ENCODE data around the gene PLCB2. TPM values are rescaled to one million over a fixed set of nuclear protein-coding genes. Genes with fewer than 3 reads are reported as not detected.

PLCB2 gene
- total RNA-seq, 1 experiment from 2014 or later: 7.4 TPM

DNA sequence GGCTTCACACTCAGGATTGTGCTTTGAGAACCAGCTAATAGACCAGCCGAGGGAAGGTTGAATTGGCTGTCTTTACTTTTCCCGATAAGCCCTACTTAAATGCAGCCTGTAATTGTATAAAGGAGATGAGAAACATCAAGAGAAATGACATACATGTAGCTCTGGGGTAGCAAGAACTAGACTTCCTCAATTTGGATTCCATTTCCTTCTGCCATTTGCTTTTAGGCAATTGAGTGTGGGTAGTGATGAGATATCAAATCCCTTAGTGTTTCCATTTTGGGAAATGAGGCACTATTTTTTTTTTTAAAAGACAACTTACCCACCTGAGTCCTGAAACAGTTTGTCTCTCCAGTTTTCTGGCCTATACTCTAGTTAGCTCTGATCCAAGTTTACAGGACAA is 18.0 kb upstream of the PLCB2 start:
- H3K18ac ChIP-seq (ENCODE audit: insufficient read length, low read depth, low read length): no peak overlapping the region
- Mint-ChIP-seq H3K9me3 (peaks cover 0 to 10% of the 10 kb centered on the region in 2 experiments; a peak in 2 of 5 replicates), H3K27me3 (ENCODE audit: low read depth) (peaks cover 38% of the 10 kb centered on the region), H3K4me3 (peak overlapping the region; percentile 67 to 85), H3K4me1 (peaks cover 64 to 67% of the 10 kb centered on the region in 2 experiments), H3K27ac (no peak overlapping the region), H3K36me3 (ENCODE audit: insufficient read depth in 1 of 3, low read depth in 3 of 3) (peaks cover 4 to 24% (median 10%) of the 10 kb centered on the region in 3 experiments; a peak in 6 of 7 replicates)
- no peak overlapping the region for H3T11ph ChIP-seq (ENCODE audit: low read length)
- H3K14ac ChIP-seq (ENCODE audit: insufficient read depth, low read length): no peak overlapping the region
- H2BK15ac ChIP-seq (ENCODE audit: low read depth, low read length): no peak overlapping the region
- no peak overlapping the region for H2AFZ ChIP-seq (ENCODE audit: low read length)
- no peak for TF ChIP-seq CTCF (conservative IDR thresholded peaks at IDR 0.05)
- no peak overlapping the region for H4K91ac ChIP-seq (ENCODE audit: insufficient read length, low read depth, low read length)
- no peak overlapping the region for H2BK20ac ChIP-seq (ENCODE audit: low read depth, low read length, poor library complexity, severe bottlenecking)
- H3K9ac ChIP-seq (ENCODE audit: extremely low read depth, insufficient read length, low read length): no peak overlapping the region
- no peak overlapping the region for H3K27ac ChIP-seq (ENCODE audit: insufficient read length, low read depth, low read length)
- H3K4me1 ChIP-seq (ENCODE audit: insufficient read depth, low read length): peaks cover 25% of the 10 kb centered on the region; the same call in 1 of the 2 replicates
- H3K23ac ChIP-seq (ENCODE audit: insufficient read length, low read depth, low read length): no peak overlapping the region
- H4K8ac ChIP-seq (replicated peaks; ENCODE audit: insufficient read length, low read depth, low read length): no peak overlapping the region
- no peaks in the 10 kb centered on the region for H3K79me1 ChIP-seq (ENCODE audit: insufficient read depth, low read depth, low read length, poor library complexity, severe bottlenecking)
- H2BK12ac ChIP-seq (ENCODE audit: insufficient read length, low read depth, low read length): no peak overlapping the region
- no peaks in the 10 kb centered on the region for H4K20me1 ChIP-seq (ENCODE audit: control insufficient read depth, insufficient read depth, insufficient read length)
- H2AK5ac ChIP-seq (ENCODE audit: insufficient read length, low read length): no peak overlapping the region
- no peak overlapping the region for H2BK5ac ChIP-seq (ENCODE audit: insufficient read length, low read length)
- H3K4me2 ChIP-seq (ENCODE audit: insufficient read depth, insufficient read length, low read length): no peak overlapping the region
- H3K79me2 ChIP-seq (ENCODE audit: insufficient read depth, low read length): no peaks in the 10 kb centered on the region
- DNase-seq: no peak
- no peaks in the 10 kb centered on the region; the same call in 1 of the 2 replicates for H3K27me3 ChIP-seq (ENCODE audit: insufficient read depth, low read length)
- H4K5ac ChIP-seq (ENCODE audit: insufficient read length, low read depth, low read length): no peak overlapping the region
- no peaks in the 10 kb centered on the region for H3K9me3 ChIP-seq (ENCODE audit: control insufficient read depth, low read depth, low read length)
- WGBS (ENCODE audit: extremely low coverage, insufficient read length, low lambda C conversion rate): no CpG with 5 or more reads among the region's 2 CpGs
- H3K56ac ChIP-seq (ENCODE audit: insufficient read length, low read depth, low read length): no peak overlapping the region
- peaks cover 10% of the 10 kb centered on the region for H3K23me2 ChIP-seq (ENCODE audit: insufficient read length, low read depth, low read length, poor library complexity, severe bottlenecking)
- H2BK120ac ChIP-seq (ENCODE audit: low read depth, low read length, poor library complexity, severe bottlenecking): no peak overlapping the region
- H3K4ac ChIP-seq (ENCODE audit: low read depth, low read length): no peak overlapping the region

Measured in H9 (cell line).